Measurements from ENCODE around the gene SEC24A.

GRCh38 chr5:134606726-134607125, 41.9 kb upstream of the SEC24A start:
- no peak for TF ChIP-seq CTCF (conservative IDR thresholded peaks at IDR 0.05; ENCODE audit: low read length)
- no peak for TF ChIP-seq EZH2phosphoT487 (IDR thresholded peaks at IDR 0.05; ENCODE audit: borderline replicate concordance, low read depth, low read length)

All from OCI-LY7 (cell line).